ENCODE measurements around the gene CIART. TPM values are rescaled to one million over a fixed set of nuclear protein-coding genes. Genes with fewer than 3 reads are reported as not detected.

CIART gene
- total RNA-seq, 1 donor from 2014 or later: 0.64 TPM

DNA sequence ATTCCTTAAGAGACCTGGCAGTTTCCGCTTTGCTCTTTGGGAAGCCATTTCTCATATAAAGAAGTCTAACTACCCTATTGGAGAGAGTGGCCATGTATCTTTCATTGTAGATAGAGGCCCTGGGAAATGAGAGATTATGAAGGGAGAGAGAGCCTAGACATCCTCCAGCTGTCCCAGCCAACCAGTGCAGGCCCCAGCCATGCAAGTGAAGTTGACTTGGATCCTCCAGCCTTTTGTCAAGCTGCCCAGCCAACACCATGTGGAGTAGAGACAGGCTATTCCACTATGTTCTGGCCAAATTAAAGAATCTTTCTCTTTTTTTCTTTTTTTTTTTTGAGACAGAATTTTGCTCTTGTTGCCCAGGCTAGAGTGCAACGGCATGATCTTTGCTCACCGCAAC lies 39.4 kb upstream of the CIART start:
- TF ChIP-seq, protein P1, sequence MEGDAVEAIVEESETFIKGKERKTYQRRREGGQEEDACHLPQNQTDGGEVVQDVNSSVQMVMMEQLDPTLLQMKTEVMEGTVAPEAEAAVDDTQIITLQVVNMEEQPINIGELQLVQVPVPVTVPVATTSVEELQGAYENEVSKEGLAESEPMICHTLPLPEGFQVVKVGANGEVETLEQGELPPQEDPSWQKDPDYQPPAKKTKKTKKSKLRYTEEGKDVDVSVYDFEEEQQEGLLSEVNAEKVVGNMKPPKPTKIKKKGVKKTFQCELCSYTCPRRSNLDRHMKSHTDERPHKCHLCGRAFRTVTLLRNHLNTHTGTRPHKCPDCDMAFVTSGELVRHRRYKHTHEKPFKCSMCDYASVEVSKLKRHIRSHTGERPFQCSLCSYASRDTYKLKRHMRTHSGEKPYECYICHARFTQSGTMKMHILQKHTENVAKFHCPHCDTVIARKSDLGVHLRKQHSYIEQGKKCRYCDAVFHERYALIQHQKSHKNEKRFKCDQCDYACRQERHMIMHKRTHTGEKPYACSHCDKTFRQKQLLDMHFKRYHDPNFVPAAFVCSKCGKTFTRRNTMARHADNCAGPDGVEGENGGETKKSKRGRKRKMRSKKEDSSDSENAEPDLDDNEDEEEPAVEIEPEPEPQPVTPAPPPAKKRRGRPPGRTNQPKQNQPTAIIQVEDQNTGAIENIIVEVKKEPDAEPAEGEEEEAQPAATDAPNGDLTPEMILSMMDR (IDR thresholded peaks at IDR 0.05): no peak
- Histone ChIP-seq H3K27ac (no peak overlapping the region), H3K27me3 (no peaks in the 10 kb centered on the region), H3K9me3 (no peaks in the 10 kb centered on the region), H3K4me1 (no peaks in the 10 kb centered on the region), H3K36me3 (no peaks in the 10 kb centered on the region), H3K4me3 (no peak overlapping the region)
- peak in 1 of 2 donors; percentile 39 for DNase-seq (ENCODE audit: low spot score in 2 of 2)
- intact Hi-C loops (cut with DNase I): no loop called here

GRCh38 chr1:150249936-150250335 lies 32.4 kb upstream of the CIART start:
- H3K4me1 ChIP-seq: no peaks in the 10 kb centered on the region
- H3K9me3 ChIP-seq: no peaks in the 10 kb centered on the region
- H3K27me3 ChIP-seq: no peaks in the 10 kb centered on the region
- TF ChIP-seq, protein P1 (IDR thresholded peaks at IDR 0.05): no peak
- no peaks in the 10 kb centered on the region for H3K36me3 ChIP-seq
- intact Hi-C loops (cut with DNase I): no loop called here
- peak in 1 of 2 donors; percentile 8 for DNase-seq (ENCODE audit: low spot score in 2 of 2)
- no peak overlapping the region for H3K27ac ChIP-seq
- no peak overlapping the region for H3K4me3 ChIP-seq

DNA sequence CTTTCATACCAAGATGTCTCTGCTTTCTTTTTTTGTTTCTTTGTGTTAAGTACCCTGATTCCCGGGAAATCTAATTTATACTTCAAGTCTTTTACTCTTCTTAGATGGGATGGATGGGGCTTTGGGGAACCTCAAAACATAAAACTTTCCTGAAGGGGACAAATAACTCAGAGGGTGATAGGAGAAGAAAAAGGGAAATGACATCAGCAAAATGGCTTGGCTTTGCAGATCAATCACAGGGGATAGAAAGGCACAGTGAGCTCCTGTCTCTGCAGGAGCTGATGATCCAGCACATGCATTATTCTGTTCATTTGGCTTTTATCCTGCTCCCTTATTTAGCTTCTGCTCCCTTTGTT lies 26.2 kb upstream of the CIART start:
- Histone ChIP-seq H3K4me1 (peaks cover 0 to 9% of the 10 kb centered on the region in 2 donors), H3K4me3 (peak overlapping the region in 1 of 2 donors; percentile 57)

GRCh38 chr1:150256554-150257341 lies 25.6 kb upstream of the CIART start:
- Histone ChIP-seq H3K9me3 (no peaks in the 10 kb centered on the region), H3K27ac (no peak overlapping the region), H3K4me3 (peak overlapping the region in 1 of 2 donors; percentile 57)

More for the DNA sequence above, 26.2 kb upstream of the CIART start:
- no peaks in the 10 kb centered on the region for H3K36me3 ChIP-seq
- peak overlapping the region in 1 of 2 donors; percentile 38 for H3K27ac ChIP-seq
- no peak for DNase-seq (ENCODE audit: low spot score in 2 of 2)
- H3K27me3 ChIP-seq: no peaks in the 10 kb centered on the region
- no peaks in the 10 kb centered on the region for H3K9me3 ChIP-seq
- TF ChIP-seq, protein P1 (IDR thresholded peaks at IDR 0.05): no peak
- intact Hi-C loops (cut with DNase I): loop anchor here (1.0 kb wide), 2 partner anchors 12 to 25 kb away; no protein-coding TSS in a partner anchor

DNA sequence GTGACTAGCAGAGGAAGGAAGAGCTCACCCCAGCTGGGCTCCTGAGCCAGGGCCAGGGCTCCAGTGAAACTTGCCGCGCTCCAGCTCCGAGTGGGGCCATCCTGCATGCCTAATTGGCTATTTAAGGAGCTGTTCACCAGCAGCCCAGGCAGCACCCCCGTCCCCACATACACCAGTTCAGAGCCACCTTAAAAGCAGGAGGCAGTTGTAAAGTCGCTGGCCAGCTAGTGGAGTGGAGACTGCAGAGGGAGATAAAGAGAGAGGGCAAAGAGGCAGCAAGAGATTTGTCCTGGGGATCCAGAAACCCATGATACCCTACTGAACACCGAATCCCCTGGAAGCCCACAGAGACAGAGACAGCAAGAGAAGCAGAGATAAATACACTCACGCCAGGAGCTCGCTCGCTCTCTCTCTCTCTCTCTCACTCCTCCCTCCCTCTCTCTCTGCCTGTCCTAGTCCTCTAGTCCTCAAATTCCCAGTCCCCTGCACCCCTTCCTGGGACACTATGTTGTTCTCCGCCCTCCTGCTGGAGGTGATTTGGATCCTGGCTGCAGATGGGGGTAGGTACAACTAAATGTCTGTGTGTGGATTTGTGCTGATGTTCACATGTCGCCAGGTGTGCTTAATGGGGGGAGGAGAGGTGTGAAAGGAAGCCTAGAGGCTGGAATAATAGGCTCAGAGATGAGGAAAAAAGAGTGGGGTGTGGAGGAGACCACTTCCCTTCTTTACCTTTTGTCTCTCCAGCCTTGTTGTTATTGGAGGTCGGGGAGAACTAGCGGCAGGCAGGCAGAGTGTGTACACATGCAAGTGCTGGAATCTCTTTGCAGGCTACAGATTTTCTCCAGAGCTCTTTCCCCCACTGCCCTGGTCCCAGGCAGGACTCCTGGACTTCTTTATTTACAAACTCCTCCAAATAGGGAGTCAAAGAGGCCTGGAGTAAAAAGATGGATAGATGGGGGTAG lies 24.4 kb upstream of the CIART start, which contains the start of gene CA14:
CA14 (plus strand) TSS at position 151 of the 962 bp plus-strand sequence; CDS start at position 506, 355 bp downstream.
- H3K36me3 ChIP-seq: no peaks in the 10 kb centered on the region
- no peaks in the 10 kb centered on the region for H3K9me3 ChIP-seq
- no peaks in the 10 kb centered on the region for H3K27me3 ChIP-seq
- TF ChIP-seq, protein P1 (IDR thresholded peaks at IDR 0.05): no peak
- peaks cover 0 to 9% of the 10 kb centered on the region in 2 donors for H3K4me1 ChIP-seq
- intact Hi-C loops (cut with DNase I): no loop called here
- H3K4me3 ChIP-seq: no peak within 1 kb of the TSS
- no peak for DNase-seq (ENCODE audit: low spot score in 2 of 2)
- no peak within 1 kb of the TSS for H3K27ac ChIP-seq

More at GRCh38 chr1:150256554-150257341, 25.6 kb upstream of the CIART start:
- H3K36me3 ChIP-seq: no peaks in the 10 kb centered on the region
- H3K4me1 ChIP-seq: peaks cover 0 to 9% of the 10 kb centered on the region in 2 donors
- TF ChIP-seq, protein P1 (IDR thresholded peaks at IDR 0.05): no peak
- no peak for DNase-seq (ENCODE audit: low spot score in 2 of 2)
- no peaks in the 10 kb centered on the region for H3K27me3 ChIP-seq
- intact Hi-C loops (cut with DNase I): loop anchor here (1.0 kb wide), 2 partner anchors 12 to 25 kb away; no protein-coding TSS in a partner anchor

Measured in ascending aorta (tissue), 2 donors.